Lower leg skin (tissue), 4 donors: ENCODE results near the gene TEPSIN. TPM values are rescaled to one million over a fixed set of nuclear protein-coding genes. Genes with fewer than 3 reads are reported as not detected.

Experiments used
- DNase-seq, 2 donors: peaks; one replicate each; pipeline ENCODE4 v3.0.0-alpha.2; 2019; ENCODE audit warnings: low spot score in 2 of 2
- H3K4me3 ChIP-seq: fragments of 200-600 bp; sonication (generic); 2 replicates; pipeline ENCODE4 v1.5.1; 2017; ENCODE audit warnings: mild to moderate bottlenecking, low read depth; ENCODE audit not compliant: poor library complexity, severe bottlenecking
- POLR2A ChIP-seq, 2 donors: fragments of 450-650 bp; IDR thresholded peaks; one replicate each; pipeline ENCODE4 v1.6.1; 2016 to 2017; ENCODE audit warnings: antibody characterized with exemption in 2 of 2, mild to moderate bottlenecking in 1 of 2, moderate library complexity in 1 of 2
- WGBS, 2 donors: methylation state at CpG; one replicate each; pipeline ENCODE4 v1.1.5; 2018; 5-methylcytosine and 5-hydroxymethylcytosine counted together
- intact Hi-C: fragments of 100-400 bp; cut with DNase I; formaldehyde crosslinking; loops from one replicate; pipeline ENCODE4 v1.15.0; 2023; ENCODE audit warnings: low total_unique reads
- total RNA-seq, 4 donors: library from RNA; depleted of rRNA; stranded (reverse); fragments of >200 nt; gene quantifications; one replicate each; pipeline ENCODE4 v1.1.0, GENCODE V29; 2016
- TF ChIP-seq, protein P1 (sequence below), 3 donors: fragments of 450-650 bp; IDR thresholded peaks; one replicate each; pipeline ENCODE4 v1.5.1; 2016; ENCODE audit warnings: antibody characterized with exemption in 3 of 3, mild to moderate bottlenecking in 3 of 3, moderate library complexity in 2 of 3

The TEPSIN gene
- total RNA-seq, 4 donors from 2014 or later: 40.7 to 104 (median 62.6) TPM

DNA sequence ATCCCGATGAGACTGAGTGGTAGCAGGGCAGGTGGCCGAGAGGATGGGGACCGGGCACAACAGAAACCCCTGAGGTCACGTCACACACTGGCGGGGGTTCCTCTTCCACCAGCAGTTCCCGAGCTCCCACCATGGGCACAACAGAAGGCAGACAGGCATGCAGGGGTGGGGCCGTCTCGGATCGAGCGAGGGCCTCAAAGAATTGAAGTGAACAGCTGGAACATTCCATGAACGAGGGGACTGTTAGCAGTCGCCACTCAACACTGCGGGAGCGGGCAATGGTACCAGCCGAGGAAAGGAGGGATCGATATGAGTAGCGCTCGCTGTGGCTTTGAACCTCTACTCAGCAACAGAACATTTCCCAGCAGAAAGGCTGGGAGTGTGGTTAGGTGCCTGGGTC is 21.4 kb downstream of the TEPSIN start:
- WGBS, 2 donors: 91 to 93% methylated on average over 18 of the region's 18 CpGs
- no peak for DNase-seq
- H3K4me3 ChIP-seq: no peak overlapping the region
- intact Hi-C loops: no loop called here
- TF ChIP-seq, protein P1, sequence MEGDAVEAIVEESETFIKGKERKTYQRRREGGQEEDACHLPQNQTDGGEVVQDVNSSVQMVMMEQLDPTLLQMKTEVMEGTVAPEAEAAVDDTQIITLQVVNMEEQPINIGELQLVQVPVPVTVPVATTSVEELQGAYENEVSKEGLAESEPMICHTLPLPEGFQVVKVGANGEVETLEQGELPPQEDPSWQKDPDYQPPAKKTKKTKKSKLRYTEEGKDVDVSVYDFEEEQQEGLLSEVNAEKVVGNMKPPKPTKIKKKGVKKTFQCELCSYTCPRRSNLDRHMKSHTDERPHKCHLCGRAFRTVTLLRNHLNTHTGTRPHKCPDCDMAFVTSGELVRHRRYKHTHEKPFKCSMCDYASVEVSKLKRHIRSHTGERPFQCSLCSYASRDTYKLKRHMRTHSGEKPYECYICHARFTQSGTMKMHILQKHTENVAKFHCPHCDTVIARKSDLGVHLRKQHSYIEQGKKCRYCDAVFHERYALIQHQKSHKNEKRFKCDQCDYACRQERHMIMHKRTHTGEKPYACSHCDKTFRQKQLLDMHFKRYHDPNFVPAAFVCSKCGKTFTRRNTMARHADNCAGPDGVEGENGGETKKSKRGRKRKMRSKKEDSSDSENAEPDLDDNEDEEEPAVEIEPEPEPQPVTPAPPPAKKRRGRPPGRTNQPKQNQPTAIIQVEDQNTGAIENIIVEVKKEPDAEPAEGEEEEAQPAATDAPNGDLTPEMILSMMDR (IDR thresholded peaks at IDR 0.05): no peak
- TF ChIP-seq POLR2A (IDR thresholded peaks at IDR 0.05): no peak

DNA sequence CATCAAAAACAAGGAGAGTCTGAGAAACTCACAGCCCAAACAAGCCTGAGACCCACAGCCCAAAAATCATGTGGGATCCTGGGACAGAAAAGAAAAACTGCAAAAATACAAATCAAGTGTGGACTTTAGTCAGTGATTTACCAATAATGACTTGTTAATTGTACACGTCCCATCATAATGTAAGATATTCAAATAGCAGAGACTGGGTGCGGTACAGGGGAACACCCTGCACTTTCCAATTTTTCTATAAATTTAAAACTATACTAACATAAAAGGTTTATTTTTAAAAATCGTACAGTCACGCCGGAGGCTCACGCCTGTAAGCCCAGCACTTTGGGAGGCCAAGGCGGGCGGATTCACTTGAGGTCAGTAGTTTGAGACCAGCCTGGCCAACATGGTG is 24.9 kb downstream of the TEPSIN start:
- intact Hi-C loops: no loop called here
- no peak for DNase-seq
- 94 to 95% methylated on average over 8 of the region's 8 CpGs for WGBS, 2 donors
- H3K4me3 ChIP-seq: no peak overlapping the region
- TF ChIP-seq, protein P1 (IDR thresholded peaks at IDR 0.05): no peak
- no peak for TF ChIP-seq POLR2A (IDR thresholded peaks at IDR 0.05)

DNA sequence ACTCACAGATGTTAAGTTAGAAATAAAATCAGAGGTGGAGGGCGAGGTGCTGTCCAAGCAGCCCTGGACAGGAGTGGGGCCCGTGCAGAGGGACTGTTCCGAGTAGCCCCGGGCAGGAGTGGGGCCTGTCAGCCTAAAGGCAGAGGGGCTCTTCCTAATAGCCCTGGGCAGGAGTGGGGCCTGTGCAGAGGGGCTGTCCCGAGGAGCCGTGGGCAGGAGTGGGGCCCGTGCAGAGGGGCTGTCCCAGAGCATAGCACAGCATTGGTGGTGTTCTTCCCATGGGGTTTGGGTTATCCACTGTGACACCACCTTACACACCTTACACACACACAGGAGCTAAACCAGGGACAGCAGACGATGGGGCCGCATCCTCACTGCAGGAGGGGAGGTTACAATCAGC is 26.5 kb downstream of the TEPSIN start:
- no peak for DNase-seq
- intact Hi-C loops: no loop called here
- WGBS, 2 donors: 85 to 89% methylated on average over 9 of the region's 9 CpGs
- H3K4me3 ChIP-seq: no peak overlapping the region
- TF ChIP-seq, protein P1 (IDR thresholded peaks at IDR 0.05): no peak
- TF ChIP-seq POLR2A (IDR thresholded peaks at IDR 0.05): no peak

DNA sequence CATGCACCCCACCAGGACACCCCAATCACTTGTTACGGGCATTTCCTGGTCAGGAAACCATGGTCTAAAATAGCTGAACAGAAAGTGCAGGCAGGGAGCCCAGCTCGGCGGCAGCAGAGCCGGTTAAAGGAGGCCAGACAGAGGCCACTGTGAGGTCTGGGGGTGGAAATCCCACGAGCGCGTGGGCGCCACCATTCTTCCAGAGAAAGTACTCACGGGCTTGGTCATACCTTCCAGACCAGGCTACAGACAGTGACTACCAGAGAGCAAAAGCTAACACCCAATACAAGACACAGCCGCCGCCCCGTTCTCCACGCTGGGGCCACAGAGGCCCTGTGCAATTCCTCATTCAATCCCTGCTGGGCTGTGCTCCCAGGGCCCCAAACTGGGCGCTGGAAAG is 28.0 kb downstream of the TEPSIN start:
- WGBS, 2 donors: 69 to 71% methylated on average over 14 of the region's 14 CpGs
- TF ChIP-seq POLR2A (IDR thresholded peaks at IDR 0.05): no peak
- TF ChIP-seq, protein P1 (IDR thresholded peaks at IDR 0.05): no peak
- H3K4me3 ChIP-seq: no peak overlapping the region
- intact Hi-C loops: no loop called here
- DNase-seq: no peak

DNA sequence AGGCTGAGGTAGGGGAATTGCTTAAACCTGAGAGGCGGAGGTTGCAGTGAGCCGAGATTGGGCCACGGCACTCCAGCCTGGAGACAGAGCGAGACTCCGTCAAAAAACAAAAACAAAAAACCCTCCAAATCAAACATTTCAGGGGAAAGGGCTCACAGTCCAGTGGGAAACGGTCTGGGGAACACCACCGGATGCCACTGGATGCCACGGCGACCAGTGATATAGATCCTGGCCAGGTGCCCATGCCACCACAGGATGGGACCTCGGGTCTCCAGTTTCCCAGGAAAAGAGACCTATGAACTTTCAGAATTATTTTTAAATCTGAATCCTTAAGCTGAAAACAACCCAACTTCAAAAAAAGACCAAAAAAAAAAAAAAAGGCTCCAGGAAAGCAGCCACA is 28.4 kb downstream of the TEPSIN start:
- no peak for DNase-seq
- WGBS, 2 donors: 81% methylated on average over 10 of the region's 10 CpGs
- no peak overlapping the region for H3K4me3 ChIP-seq
- intact Hi-C loops: no loop called here
- TF ChIP-seq, protein P1 (IDR thresholded peaks at IDR 0.05): no peak
- TF ChIP-seq POLR2A (IDR thresholded peaks at IDR 0.05): no peak

DNA sequence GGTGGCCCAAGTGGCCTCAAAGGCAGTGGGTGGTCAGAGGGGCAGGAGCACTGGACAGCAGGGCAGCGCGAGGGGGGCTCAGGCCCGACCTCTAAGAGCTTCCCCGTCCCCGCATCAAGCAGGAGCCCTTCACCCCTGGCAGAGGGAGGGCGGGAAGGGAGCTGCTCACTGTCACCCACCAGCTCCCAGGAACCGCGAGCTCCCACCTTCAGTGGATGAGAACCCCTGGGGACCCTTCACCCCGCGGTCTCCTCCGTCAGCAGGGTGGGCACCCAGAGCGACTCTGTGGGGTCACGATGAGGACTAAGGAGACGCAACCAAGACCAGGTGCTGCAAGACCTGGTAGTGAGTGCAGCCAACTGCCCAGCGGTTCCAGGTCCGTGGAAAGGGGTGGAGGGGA is 29.7 kb downstream of the TEPSIN start:
- no peak for DNase-seq
- TF ChIP-seq POLR2A (IDR thresholded peaks at IDR 0.05): no peak
- TF ChIP-seq, protein P1 (IDR thresholded peaks at IDR 0.05): no peak
- H3K4me3 ChIP-seq: no peak overlapping the region
- 96% methylated on average over 12 to 16 of the region's 16 CpGs for WGBS, 2 donors
- intact Hi-C loops: no loop called here
